Lung (tissue), 12 donors: ENCODE measurements around the gene CTPS2. TPM values are rescaled to one million over a fixed set of nuclear protein-coding genes. Genes with fewer than 3 reads are reported as not detected.

ENCODE experiments used
- ATAC-seq: fragments of 200-7000 bp; cut with Tn5 transposase; one replicate; pipeline ENCODE4 v1.9.1; 2020; ENCODE audit warnings: moderate number of reproducible peaks; ENCODE audit not compliant: insufficient read depth, low FRiP score
- DNase-seq, 3 donors: peaks; one replicate each; pipeline ENCODE4 v3.0.0-alpha.2; 2013 to 2017
- H3K27ac ChIP-seq, 2 donors: one replicate each; pipeline ENCODE4 v1.5.1; 2013; ENCODE audit warnings: mild to moderate bottlenecking in 2 of 2, moderate library complexity in 2 of 2, control low read depth in 1 of 2, inconsistent platforms in 1 of 2, low read depth in 1 of 2, low read length in 1 of 2
- H3K27me3 ChIP-seq, 3 donors: one replicate each; pipeline ENCODE4 v1.5.1; 2013; ENCODE audit warnings: low read length in 2 of 3; ENCODE audit not compliant: control insufficient read depth in 3 of 3, insufficient read depth in 3 of 3
- H3K36me3 ChIP-seq, 4 donors: one replicate each; pipeline ENCODE4 v1.5.1; 2013; ENCODE audit warnings: low read length in 4 of 4, mild to moderate bottlenecking in 1 of 4, moderate library complexity in 1 of 4; ENCODE audit not compliant: control insufficient read depth in 4 of 4, insufficient read depth in 4 of 4
- H3K4me1 ChIP-seq, 5 donors: one replicate each; pipeline ENCODE4 v1.5.1; 2013; ENCODE audit warnings: low read length in 5 of 5, mild to moderate bottlenecking in 2 of 5, moderate library complexity in 1 of 5; ENCODE audit not compliant: control insufficient read depth in 5 of 5, insufficient read depth in 5 of 5
- H3K4me3 ChIP-seq: one replicate; pipeline ENCODE4 v1.5.1; 2013; ENCODE audit warnings: mild to moderate bottlenecking, control low read depth, moderate library complexity
- H3K9ac ChIP-seq, 2 donors: one replicate each; pipeline ENCODE4 v1.5.1; 2013; ENCODE audit warnings: low read length in 2 of 2, control low read depth in 1 of 2; ENCODE audit not compliant: insufficient read depth in 1 of 2
- H3K9me3 ChIP-seq, 4 donors: one replicate each; pipeline ENCODE4 v1.5.1; 2013; ENCODE audit warnings: low read length in 3 of 4, mild to moderate bottlenecking in 1 of 4, moderate library complexity in 1 of 4; ENCODE audit not compliant: control insufficient read depth in 4 of 4, insufficient read depth in 3 of 4
- CTCF ChIP-seq: IDR thresholded peaks from 2 replicates; pipeline ENCODE4 v1.5.1; 2012; ENCODE audit warnings: mild to moderate bottlenecking; ENCODE audit errors: control extremely low read depth, extremely low read depth
- WGBS, 2 donors: extraction: QIAGEN DNeasy Blood & Tissue Kit; methylation state at CpG; one replicate each; pipeline ENCODE4 v1.1.7; 2013; 5-methylcytosine and 5-hydroxymethylcytosine counted together
- polyA plus RNA-seq, 2 donors: library from polyadenylated mRNA; stranded (reverse); fragments of 200-250 nt; gene quantifications; one replicate each; pipeline ENCODE4 v1.2.1, GENCODE V29; 2013
- total RNA-seq, 2 donors: library from RNA; depleted of rRNA in 1 of 2; stranded (reverse); fragments of >200 nt in 1 of 2; gene quantifications; one replicate each; pipeline ENCODE4 v1.2.1, GENCODE V29; 2014 to 2021
- donor health status: control.
- donor health status: control.
- donor health status: Bipolar disorder and iron deficiency.
- donor health status: healthy.
- donor health status: DM: yes; HTN: yes; CAD: no.

The CTPS2 gene
- total and polyA plus RNA-seq, 4 donors, result 4.2 to 36.8 (median 9.9) TPM

- no peaks in the 10 kb centered on the region for H3K4me1 ChIP-seq
- H3K36me3 ChIP-seq, result peaks cover 0 to 2% (median under 1%) of the 10 kb centered on the region in 4 donors
- ATAC-seq (no peak), DNase-seq (no peak)
- no peak overlapping the region for H3K9ac ChIP-seq
- 80 to 90% methylated on average over 2 of the region's 2 CpGs for WGBS, 2 donors
- peaks cover 0 to 13% (median 11%) of the 10 kb centered on the region in 3 donors for H3K27me3 ChIP-seq
- H3K4me3 ChIP-seq, result no peak overlapping the region
- H3K9me3 ChIP-seq, result no peaks in the 10 kb centered on the region
- no peak overlapping the region for H3K27ac ChIP-seq
- no peak for TF ChIP-seq CTCF
Observed at GRCh38 chrX:16700734-16701133, 11.7 kb downstream of the CTPS2 start.

- Histone ChIP-seq H3K9ac (no peak overlapping the region), H3K27ac (no peak overlapping the region), H3K27me3 (peaks cover 0 to 15% (median 6%) of the 10 kb centered on the region in 3 donors), H3K4me3 (no peak overlapping the region), H3K36me3 (peaks cover 0 to 2% (median under 1%) of the 10 kb centered on the region in 4 donors), H3K4me1 (no peaks in the 10 kb centered on the region), H3K9me3 (no peaks in the 10 kb centered on the region)
- no peak for TF ChIP-seq CTCF
- ATAC-seq (no peak), DNase-seq (no peak)
- 86 to 93% methylated on average over 6 of the region's 6 CpGs for WGBS, 2 donors
Observed at GRCh38 chrX:16699389-16699788, 13.1 kb downstream of the CTPS2 start.

GRCh38 chrX:16696956-16697355, 15.5 kb downstream of the CTPS2 start:
- ATAC-seq, result no peak

More at GRCh38 chrX:16696956-16697355, 15.5 kb downstream of the CTPS2 start:
- no peak overlapping the region for H3K4me3 ChIP-seq
- WGBS, 2 donors, result 65 to 75% methylated on average over 3 of the region's 3 CpGs
- H3K27me3 ChIP-seq, result peaks cover 0 to 19% (median 10%) of the 10 kb centered on the region in 3 donors
- H3K9ac ChIP-seq, result no peak overlapping the region
- DNase-seq, result no peak
- no peak for TF ChIP-seq CTCF
- no peaks in the 10 kb centered on the region for H3K9me3 ChIP-seq
- H3K36me3 ChIP-seq, result peaks cover 0 to 6% (median 4%) of the 10 kb centered on the region in 4 donors
- H3K27ac ChIP-seq, result no peak overlapping the region
- no peaks in the 10 kb centered on the region for H3K4me1 ChIP-seq
